Esophagus squamous epithelium (tissue), 5 donors: ENCODE results near the gene CORO1C. TPM values are rescaled to one million over a fixed set of nuclear protein-coding genes. Genes with fewer than 3 reads are reported as not detected.
"Not testable (repeated sequence)": the region's sequence is repeated elsewhere in the genome, so short reads cannot be mapped to it uniquely, and the experiment has no call there.

ENCODE experiments used
- DNase-seq: peaks from one replicate; lab custom pipeline; 2025; lab: John Stamatoyannopoulos, UW
- H3K27ac ChIP-seq, 4 donors: fragments of 200-600 bp; sonication (generic); one replicate each; pipeline ENCODE4 v1.5.1; 2016 to 2019; ENCODE audit warnings: mild to moderate bottlenecking in 1 of 4
- H3K27me3 ChIP-seq, 4 donors: fragments of 200-600 bp; sonication (generic); 1 replicate in 3 of 4; 2 replicates in 1 of 4; pipeline versions ENCODE4 v1.5.1 to v1.6.0; 2017 to 2021; ENCODE audit warnings: antibody characterized with exemption in 1 of 4
- H3K36me3 ChIP-seq, 3 donors: fragments of 200-600 bp; sonication (generic); one replicate each; pipeline ENCODE4 v1.5.1; 2016 to 2019
- H3K4me1 ChIP-seq, 3 donors: fragments of 200-600 bp; sonication (generic); one replicate each; pipeline ENCODE4 v1.5.1; 2017 to 2019
- H3K4me3 ChIP-seq, 4 donors: fragments of 200-600 bp; sonication (generic); 1 replicate in 3 of 4; 2 replicates in 1 of 4; pipeline ENCODE4 v1.5.1; 2016 to 2019; ENCODE audit warnings: mild to moderate bottlenecking in 2 of 4, moderate library complexity in 1 of 4
- H3K9me3 ChIP-seq, 3 donors: fragments of 200-600 bp; sonication (generic); one replicate each; pipeline ENCODE4 v1.5.1; 2016 to 2019
- CTCF ChIP-seq, 6 experiments: fragments of 450-650 bp in 4 of 6; fragments of 200-600 bp in 2 of 6; sonication (generic) in 2 of 6; IDR thresholded peaks; one replicate each; pipeline ENCODE4 v1.5.1; 2016 to 2019; ENCODE audit warnings: antibody characterized with exemption in 6 of 6, mild to moderate bottlenecking in 4 of 6, moderate library complexity in 4 of 6
- POLR2A ChIP-seq, 4 donors: fragments of 450-650 bp; IDR thresholded peaks; one replicate each; pipeline ENCODE4 v1.6.1; 2017; ENCODE audit warnings: antibody characterized with exemption in 4 of 4, mild to moderate bottlenecking in 4 of 4, moderate library complexity in 3 of 4
- WGBS, 2 donors: methylation state at CpG; one replicate each; pipeline ENCODE4 v1.1.5; 2018; 5-methylcytosine and 5-hydroxymethylcytosine counted together
- intact Hi-C: fragments of 100-400 bp; cut with DNase I; formaldehyde crosslinking; loops from one replicate; pipeline ENCODE4 v1.15.0; 2022
- total RNA-seq, 4 donors: library from RNA; depleted of rRNA; stranded (reverse); fragments of >200 nt; gene quantifications; one replicate each; pipeline ENCODE4 v1.1.0, GENCODE V29; 2016
- donor health status: DM: yes; HTN: yes; CAD: no.

The CORO1C gene
- total RNA-seq, 4 donors from 2014 or later: 67.2 to 142 (median 114) TPM

- peak overlapping the region in 2 of 4 donors; percentile 3 to 34 for H3K4me3 ChIP-seq
- peaks cover 13 to 49% (median 37%) of the 10 kb centered on the region in 3 donors for H3K4me1 ChIP-seq
- 16 to 20% methylated on average over 15 to 16 of the region's 23 CpGs for WGBS, 2 donors
- H3K36me3 ChIP-seq: no peaks in the 10 kb centered on the region
- H3K27ac ChIP-seq: peak overlapping the region; percentile 53 to 90 (median 82)
- TF ChIP-seq CTCF (IDR thresholded peaks at IDR 0.05): no peak
- no peak for TF ChIP-seq POLR2A (IDR thresholded peaks at IDR 0.05)
- no peaks in the 10 kb centered on the region for H3K9me3 ChIP-seq
- intact Hi-C loops: no loop called here
- DNase-seq: no peak
- H3K27me3 ChIP-seq: no peaks in the 10 kb centered on the region
Observed at GRCh38 chr12:108773798-108774788, 42.8 kb upstream of the CORO1C start.

- Histone ChIP-seq H3K4me1 (peaks cover 20 to 58% (median 44%) of the 10 kb centered on the region in 3 donors), H3K27ac (peak overlapping the region in 3 of 4 donors; percentile 57 to 90 (median 87)), H3K36me3 (no peaks in the 10 kb centered on the region), H3K9me3 (no peaks in the 10 kb centered on the region), H3K4me3 (no peak overlapping the region), H3K27me3 (no peaks in the 10 kb centered on the region)
- TF ChIP-seq CTCF (IDR thresholded peaks at IDR 0.05) (no peak), POLR2A (IDR thresholded peaks at IDR 0.05) (no peak)
- intact Hi-C loops: no loop called here
- no peak for DNase-seq
- 63 to 64% methylated on average over 24 to 25 of the region's 25 CpGs for WGBS, 2 donors
Observed at GRCh38 chr12:108772891-108773797, 41.8 kb upstream of the CORO1C start.

- H3K9me3 ChIP-seq: no peaks in the 10 kb centered on the region
- WGBS, 2 donors: 59 to 65% methylated on average over 2 of the region's 2 CpGs
- H3K4me3 ChIP-seq: no peak overlapping the region
- no peaks in the 10 kb centered on the region for H3K27me3 ChIP-seq
- intact Hi-C loops: no loop called here
- no peaks in the 10 kb centered on the region for H3K36me3 ChIP-seq
- peaks cover 20 to 61% (median 44%) of the 10 kb centered on the region in 3 donors for H3K4me1 ChIP-seq
- peak overlapping the region in 3 of 4 donors; percentile 57 to 90 (median 87) for H3K27ac ChIP-seq
- TF ChIP-seq CTCF (IDR thresholded peaks at IDR 0.05) (no peak), POLR2A (IDR thresholded peaks at IDR 0.05) (no peak)
- no peak for DNase-seq
Observed at GRCh38 chr12:108772247-108772646, 40.9 kb upstream of the CORO1C start.

- intact Hi-C loops, DNase-seq, H3K27me3 ChIP-seq, H3K36me3 ChIP-seq, H3K4me3 ChIP-seq, H3K9me3 ChIP-seq: not testable (repeated sequence)
- Histone ChIP-seq H3K27ac (peak overlapping the region in 3 of 4 donors; percentile 57 to 90 (median 87)), H3K4me1 (peaks cover 20 to 61% (median 44%) of the 10 kb centered on the region in 3 donors)
- 73 to 75% methylated on average over 9 of the region's 9 CpGs for WGBS, 2 donors
Observed at GRCh38 chr12:108771835-108772234, 40.5 kb upstream of the CORO1C start.

- Histone ChIP-seq H3K27me3 (no peaks in the 10 kb centered on the region), H3K4me1 (peaks cover 20 to 61% (median 44%) of the 10 kb centered on the region in 3 donors), H3K4me3 (no peak overlapping the region), H3K27ac (peak overlapping the region in 3 of 4 donors; percentile 25 to 50 (median 41)), H3K36me3 (no peaks in the 10 kb centered on the region), H3K9me3 (no peaks in the 10 kb centered on the region)
- intact Hi-C loops: no loop called here
- WGBS, 2 donors: 67 to 86% methylated on average over 1 of the region's 1 CpG
- no peak for DNase-seq
- TF ChIP-seq CTCF (IDR thresholded peaks at IDR 0.05) (no peak), POLR2A (IDR thresholded peaks at IDR 0.05) (no peak)
Observed at GRCh38 chr12:108770963-108771362, 39.6 kb upstream of the CORO1C start.
